Stomach (tissue), 9 donors: ENCODE results near the gene RNPEPL1. TPM values are rescaled to one million over a fixed set of nuclear protein-coding genes. Genes with fewer than 3 reads are reported as not detected.

ENCODE experiments used
- DNase-seq, 2 donors: peaks; one replicate each; pipeline versions ENCODE4 v3.0.0 to v3.0.0-alpha.2; 2013 to 2019
- H3K27ac ChIP-seq, 5 donors: fragments of 200-600 bp in 4 of 5; sonication (generic) in 4 of 5; one replicate each; pipeline ENCODE4 v1.5.1; 2013 to 2019; ENCODE audit warnings: mild to moderate bottlenecking in 1 of 5, moderate library complexity in 1 of 5
- H3K27me3 ChIP-seq, 3 donors: fragments of 200-600 bp; sonication (generic); one replicate each; pipeline ENCODE4 v1.5.1; 2017 to 2019; ENCODE audit warnings: mixed run types in 1 of 3
- H3K36me3 ChIP-seq, 4 donors: fragments of 200-600 bp; sonication (generic); 1 replicate in 3 of 4; 2 replicates in 1 of 4; pipeline ENCODE4 v1.5.1; 2016 to 2019
- H3K4me1 ChIP-seq, 4 donors: fragments of 200-600 bp; sonication (generic); one replicate each; pipeline ENCODE4 v1.5.1; 2016 to 2019
- H3K4me3 ChIP-seq, 4 donors: fragments of 200-600 bp; sonication (generic) in 3 of 4; one replicate each; pipeline ENCODE4 v1.5.1; 2016 to 2019; ENCODE audit warnings: mild to moderate bottlenecking in 1 of 4
- H3K9me3 ChIP-seq, 4 donors: fragments of 200-600 bp; sonication (generic); one replicate each; pipeline ENCODE4 v1.5.1; 2016 to 2019
- EP300 ChIP-seq: sonication (generic); formaldehyde crosslinking; IDR thresholded peaks from one replicate; pipeline ENCODE4 v1.6.1; 2017; ENCODE audit warnings: antibody characterized with exemption
- POLR2A ChIP-seq, 4 donors: fragments of 450-650 bp; IDR thresholded peaks; one replicate each; pipeline ENCODE4 v1.6.1; 2016; ENCODE audit warnings: antibody characterized with exemption in 4 of 4, control low read depth in 2 of 4, mild to moderate bottlenecking in 1 of 4, moderate library complexity in 1 of 4
- POLR2AphosphoS5 ChIP-seq, 3 donors: sonication (generic); formaldehyde crosslinking; IDR thresholded peaks; one replicate each; pipeline ENCODE4 v1.6.1; 2016; ENCODE audit warnings: antibody characterized with exemption in 3 of 3
- WGBS, 5 donors: extraction: QIAGEN DNeasy Blood & Tissue Kit in 3 of 5; methylation state at CpG; one replicate each; pipeline versions ENCODE4 v1.1.5 to v1.1.7; 2013 to 2018; 5-methylcytosine and 5-hydroxymethylcytosine counted together
- intact Hi-C: fragments of 100-400 bp; cut with DNase I; formaldehyde crosslinking; loops from one replicate; pipeline ENCODE4 v1.15.1; 2023; ENCODE audit warnings: low total_unique reads
- polyA plus RNA-seq, 3 donors: library from polyadenylated mRNA; stranded (reverse); fragments of 200-250 nt; gene quantifications; one replicate each; pipeline ENCODE4 v1.2.3, GENCODE V29; 2013
- total RNA-seq, 5 donors: library from RNA; depleted of rRNA; stranded (reverse); fragments of >200 nt; gene quantifications; one replicate each; pipeline versions ENCODE4 v1.1.0 to v1.2.3, GENCODE V29; 2014 to 2016
- TF ChIP-seq, protein P1 (sequence below), 7 experiments: fragments of 450-650 bp in 4 of 7; fragments of 200-600 bp in 3 of 7; sonication (generic) in 3 of 7; IDR thresholded peaks; one replicate each; pipeline ENCODE4 v1.5.1; 2016 to 2019; ENCODE audit warnings: antibody characterized with exemption in 7 of 7, control low read depth in 2 of 7, mild to moderate bottlenecking in 1 of 7
- donor health status: healthy with polysubstance abuse.
- donor health status: Bipolar disorder and iron deficiency.
- donor health status: healthy.

Gene RNPEPL1
- total and polyA plus RNA-seq, 8 donors = 32.7 to 196 (median 124) TPM

DNA sequence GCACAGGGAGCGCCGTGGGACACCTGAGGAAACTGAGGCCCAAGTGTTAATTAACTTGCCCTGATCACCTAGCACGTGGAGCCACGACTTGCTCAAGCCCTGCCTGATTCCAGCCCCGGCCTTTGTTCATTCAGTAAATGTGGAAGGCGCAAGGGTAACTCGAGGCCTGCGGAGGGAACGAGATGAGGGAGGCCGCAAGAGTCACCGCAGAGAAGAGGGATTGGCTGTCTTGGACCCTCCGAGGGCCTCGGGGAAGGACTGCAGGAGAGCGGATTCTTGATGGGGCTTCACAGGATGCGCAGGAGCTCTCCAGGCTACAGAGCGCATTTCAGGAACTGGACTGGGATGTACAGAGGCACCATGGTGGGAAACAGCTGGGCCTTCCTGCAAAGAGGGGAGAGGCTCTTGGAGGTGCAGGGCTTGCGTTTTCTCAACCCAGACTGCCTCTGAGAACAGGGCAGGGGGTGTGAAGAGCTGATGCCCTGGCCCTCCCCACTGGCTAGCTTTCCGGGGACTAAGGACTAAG is 10.0 kb upstream of the RNPEPL1 start:
- peak in 1 of 2 donors; percentile 11 for DNase-seq
- Histone ChIP-seq H3K4me3 (peak overlapping the region; percentile 44 to 62 (median 50)), H3K27me3 (peaks cover 0 to 9% (median 4%) of the 10 kb centered on the region in 3 donors), H3K4me1 (peaks cover 41 to 56% (median 51%) of the 10 kb centered on the region in 4 donors), H3K9me3 (no peaks in the 10 kb centered on the region), H3K36me3 (peaks cover 0 to 13% (median 7%) of the 10 kb centered on the region in 4 donors), H3K27ac (no peak overlapping the region)
- intact Hi-C loops = no loop called here
- 78 to 81% (median 80%) methylated on average over 18 of the region's 18 CpGs for WGBS, 5 donors
- TF ChIP-seq, protein P1, sequence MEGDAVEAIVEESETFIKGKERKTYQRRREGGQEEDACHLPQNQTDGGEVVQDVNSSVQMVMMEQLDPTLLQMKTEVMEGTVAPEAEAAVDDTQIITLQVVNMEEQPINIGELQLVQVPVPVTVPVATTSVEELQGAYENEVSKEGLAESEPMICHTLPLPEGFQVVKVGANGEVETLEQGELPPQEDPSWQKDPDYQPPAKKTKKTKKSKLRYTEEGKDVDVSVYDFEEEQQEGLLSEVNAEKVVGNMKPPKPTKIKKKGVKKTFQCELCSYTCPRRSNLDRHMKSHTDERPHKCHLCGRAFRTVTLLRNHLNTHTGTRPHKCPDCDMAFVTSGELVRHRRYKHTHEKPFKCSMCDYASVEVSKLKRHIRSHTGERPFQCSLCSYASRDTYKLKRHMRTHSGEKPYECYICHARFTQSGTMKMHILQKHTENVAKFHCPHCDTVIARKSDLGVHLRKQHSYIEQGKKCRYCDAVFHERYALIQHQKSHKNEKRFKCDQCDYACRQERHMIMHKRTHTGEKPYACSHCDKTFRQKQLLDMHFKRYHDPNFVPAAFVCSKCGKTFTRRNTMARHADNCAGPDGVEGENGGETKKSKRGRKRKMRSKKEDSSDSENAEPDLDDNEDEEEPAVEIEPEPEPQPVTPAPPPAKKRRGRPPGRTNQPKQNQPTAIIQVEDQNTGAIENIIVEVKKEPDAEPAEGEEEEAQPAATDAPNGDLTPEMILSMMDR (IDR thresholded peaks at IDR 0.05) = no peak
- TF ChIP-seq POLR2AphosphoS5 (IDR thresholded peaks at IDR 0.05) (no peak), EP300 (no peak), POLR2A (IDR thresholded peaks at IDR 0.05) (no peak)

DNA sequence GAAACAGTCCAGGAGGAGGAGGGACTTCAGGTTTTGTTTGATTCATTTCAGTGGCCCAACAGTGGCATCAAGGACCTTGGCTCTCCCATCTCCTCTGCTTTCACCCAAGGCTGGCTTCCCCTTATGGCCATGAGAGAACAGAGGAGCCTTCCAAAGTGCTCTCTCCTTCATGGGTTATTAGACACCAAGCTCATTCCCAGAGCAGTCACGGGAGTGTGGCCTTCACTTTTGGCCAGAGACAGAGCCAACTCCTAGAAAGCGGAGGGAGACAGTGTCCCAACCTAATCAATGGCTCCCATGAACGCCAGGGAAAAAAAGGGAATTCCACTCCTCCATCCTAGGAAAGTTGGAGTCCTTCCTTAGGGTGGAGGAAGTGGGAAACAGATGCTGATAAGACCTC is 9.0 kb upstream of the RNPEPL1 start:
- 95 to 98% (median 97%) methylated on average over 3 of the region's 3 CpGs for WGBS, 5 donors
- intact Hi-C loops = no loop called here
- H3K9me3 ChIP-seq = no peaks in the 10 kb centered on the region
- H3K4me3 ChIP-seq = peak overlapping the region in 2 of 4 donors; percentile 59 to 71
- peaks cover 0 to 9% (median 4%) of the 10 kb centered on the region in 3 donors for H3K27me3 ChIP-seq
- peak overlapping the region in 1 of 5 donors; percentile 99 for H3K27ac ChIP-seq
- TF ChIP-seq, protein P1 (IDR thresholded peaks at IDR 0.05) = no peak
- no peak for TF ChIP-seq EP300
- no peak for TF ChIP-seq POLR2A (IDR thresholded peaks at IDR 0.05)
- no peak for TF ChIP-seq POLR2AphosphoS5 (IDR thresholded peaks at IDR 0.05)
- peaks cover 0 to 9% (median 6%) of the 10 kb centered on the region in 4 donors for H3K36me3 ChIP-seq
- H3K4me1 ChIP-seq = peaks cover 41 to 66% (median 56%) of the 10 kb centered on the region in 4 donors
- DNase-seq = no peak

DNA sequence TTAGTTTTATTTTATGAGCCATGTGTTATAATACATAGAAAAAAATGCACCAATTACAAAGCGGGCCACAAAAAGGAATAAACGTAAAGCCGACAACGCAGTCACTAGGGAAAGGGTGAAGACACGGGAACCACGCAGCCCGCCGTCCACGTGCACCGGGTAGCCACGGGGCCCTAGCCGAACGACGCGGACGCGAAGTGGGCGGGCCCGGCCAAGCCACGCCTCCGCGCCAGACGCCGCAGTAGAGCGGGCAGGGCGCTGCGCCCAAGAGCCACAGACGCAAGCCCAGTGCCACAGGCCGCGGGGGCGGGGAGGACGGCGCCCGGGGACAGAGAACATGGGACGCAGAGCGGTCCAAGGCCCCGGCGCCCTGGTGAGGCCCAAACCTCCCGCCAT is 8.2 kb upstream of the RNPEPL1 start, which contains the start of gene DUSP28:
Gene DUSP28, plus strand, starts transcription at position 274 of the 396 bp plus-strand sequence. CDS start 328 bp downstream, outside the sequence.
- peaks cover 45 to 73% (median 64%) of the 10 kb centered on the region in 4 donors for H3K4me1 ChIP-seq

More for the DNA sequence above, 8.2 kb upstream of the RNPEPL1 start, which contains the start of gene DUSP28:
- peak within 1 kb of the TSS; percentile 59 to 81 (median 66) for H3K4me3 ChIP-seq
- H3K27me3 ChIP-seq = peaks cover 0 to 9% (median 4%) of the 10 kb centered on the region in 3 donors
- intact Hi-C loops = no loop called here
- H3K36me3 ChIP-seq = peaks cover 0 to 3% (median 2%) of the 10 kb centered on the region in 4 donors
- DNase-seq = peak; percentile 95 to 97
- peak within 1 kb of the TSS; percentile 98 to 99 (median 99) for H3K27ac ChIP-seq
- no peaks in the 10 kb centered on the region for H3K9me3 ChIP-seq
- 0 to 3% (median 1%) methylated on average over 18 to 39 of the region's 39 CpGs for WGBS, 5 donors
- TF ChIP-seq POLR2A (IDR thresholded peaks at IDR 0.05) = peak in 2 of 4 donors; percentile 59 to 69
- no peak for TF ChIP-seq EP300
- TF ChIP-seq POLR2AphosphoS5 (IDR thresholded peaks at IDR 0.05) = peak; percentile 94 to 99 (median 98)
- TF ChIP-seq, protein P1 (IDR thresholded peaks at IDR 0.05) = no peak
